Keratinocyte (primary cell): ENCODE measurements around the gene FBXW2. TPM values are rescaled to one million over a fixed set of nuclear protein-coding genes. Genes with fewer than 3 reads are reported as not detected.

ENCODE experiments used
- DNase-seq: peaks from one replicate; pipeline ENCODE4 v3.0.0-alpha.2; 2011; ENCODE audit warnings: low read depth, missing footprints, low spot score
- FAIRE-seq: peaks from 2 replicates; lab custom pipeline; 2011; peaks lifted over from hg19 to GRCh38; lab: Jason Lieb, UNC
- H2AFZ ChIP-seq: 2 replicates; pipeline ENCODE4 v1.6.0; 2012; ENCODE audit warnings: low read length, control low read depth, inconsistent platforms; ENCODE audit not compliant: control insufficient read depth
- H3K27ac ChIP-seq: 2 replicates; pipeline ENCODE4 v1.5.1; 2011; ENCODE audit warnings: low read length; ENCODE audit not compliant: control insufficient read depth, insufficient read depth
- H3K27me3 ChIP-seq: 3 replicates; pipeline ENCODE4 v1.6.0; 2011; ENCODE audit warnings: low read length; ENCODE audit not compliant: control insufficient read depth, insufficient read depth; ENCODE audit errors: extremely low read depth
- H3K36me3 ChIP-seq, 2 experiments: 2 replicates in 1 of 2; 3 replicates in 1 of 2; pipeline ENCODE4 v1.5.1; 2011; ENCODE audit warnings: low read length in 2 of 2, mild to moderate bottlenecking in 1 of 2; ENCODE audit not compliant: control insufficient read depth in 2 of 2, insufficient read depth in 2 of 2; ENCODE audit errors: extremely low read depth in 1 of 2
- H3K4me1 ChIP-seq: 3 replicates; pipeline ENCODE4 v1.5.1; 2011; ENCODE audit warnings: low read length; ENCODE audit not compliant: control insufficient read depth, insufficient read depth; ENCODE audit errors: extremely low read depth
- H3K4me2 ChIP-seq: 3 replicates; pipeline ENCODE4 v1.6.0; 2011; ENCODE audit warnings: low read depth, low read length; ENCODE audit not compliant: control insufficient read depth, insufficient read depth; ENCODE audit errors: extremely low read depth
- H3K4me3 ChIP-seq, 3 experiments: fragments of 200-600 bp in 1 of 3; sonication (generic) in 1 of 3; 2 replicates in 2 of 3; 3 replicates in 1 of 3; pipeline ENCODE4 v1.5.1; 2011 to 2016; ENCODE audit warnings: low read length in 3 of 3, mild to moderate bottlenecking in 3 of 3, control low read depth in 2 of 3, inconsistent platforms in 1 of 3, low read depth in 1 of 3, mixed read lengths in 1 of 3, mixed run types in 1 of 3, moderate library complexity in 1 of 3; ENCODE audit not compliant: control insufficient read depth in 2 of 3, insufficient read depth in 2 of 3; ENCODE audit errors: extremely low read depth in 1 of 3
- H3K79me2 ChIP-seq: 2 replicates; pipeline ENCODE4 v1.6.0; 2012; ENCODE audit warnings: low read length; ENCODE audit not compliant: control insufficient read depth, insufficient read depth
- H3K9ac ChIP-seq: 3 replicates; pipeline ENCODE4 v1.6.0; 2011; ENCODE audit warnings: low read length; ENCODE audit not compliant: control insufficient read depth, insufficient read depth; ENCODE audit errors: extremely low read depth
- H3K9me1 ChIP-seq: 3 replicates; pipeline ENCODE4 v1.6.0; 2011; ENCODE audit warnings: low read length; ENCODE audit not compliant: control insufficient read depth, insufficient read depth; ENCODE audit errors: extremely low read depth
- H3K9me3 ChIP-seq: 2 replicates; pipeline ENCODE4 v1.5.1; 2012; ENCODE audit warnings: low read depth, low read length; ENCODE audit not compliant: control insufficient read depth
- H4K20me1 ChIP-seq: 3 replicates; pipeline ENCODE4 v1.6.0; 2011; ENCODE audit warnings: low read length; ENCODE audit not compliant: control insufficient read depth, insufficient read depth; ENCODE audit errors: extremely low read depth
- EZH2 ChIP-seq: IDR thresholded peaks from one replicate; pipeline ENCODE4 v1.6.1; 2012; ENCODE audit warnings: inconsistent platforms, mild to moderate bottlenecking, low read length, moderate library complexity
- dilution Hi-C: fragments of 300-500 bp; cut with MboI; formaldehyde crosslinking; loops from one replicate; pipeline ENCODE4 v1.7.0; 2020; ENCODE audit warnings: low sequenced_read_pairs; ENCODE audit not compliant: extremely low pct_ligation_motif_present
- polyA plus RNA-seq, 5 experiments: library from polyadenylated mRNA; depleted of rRNA in 3 of 5; stranded (reverse) in 3 of 5; stranded (forward) in 1 of 5; unstranded in 1 of 5; fragments of >200 nt; gene quantifications; 1 replicate in 1 of 5; 2 replicates in 3 of 5; 3 replicates in 1 of 5; pipeline versions ENCODE4 v1.2.1 to v1.2.3, GENCODE V29; 2011 to 2012; ENCODE audit warnings: missing spikeins in 2 of 5, low read depth in 1 of 5, low replicate concordance in 1 of 5
- TF ChIP-seq, protein P1 (sequence below), 3 experiments: IDR thresholded peaks in 1 of 3; conservative IDR thresholded peaks in 1 of 3; optimal IDR thresholded peaks in 1 of 3; 2 replicates in 2 of 3; 3 replicates in 1 of 3; pipeline versions ENCODE3 to v1.5.1; 2011; ENCODE audit warnings: low read length in 3 of 3, mild to moderate bottlenecking in 3 of 3, moderate library complexity in 2 of 3, control low read depth in 1 of 3, inconsistent platforms in 1 of 3; ENCODE audit not compliant: insufficient read depth in 2 of 3; ENCODE audit errors: extremely low read depth in 1 of 3

Gene FBXW2
- polyA plus RNA-seq, 1 donor (not counting 4 experiments of a cell fraction or from before 2014, with no cell fraction given) = 68.3 TPM

GRCh38 chr9:120818595-120818994 lies 25.4 kb upstream of the FBXW2 start:
- H3K27ac ChIP-seq = no peak overlapping the region
- H3K27me3 ChIP-seq = no peaks in the 10 kb centered on the region
- no peak overlapping the region for H2AFZ ChIP-seq
- no peaks in the 10 kb centered on the region for H3K9me3 ChIP-seq
- FAIRE-seq (no peak), DNase-seq (no peak)
- H3K4me3 ChIP-seq = no peak overlapping the region
- TF ChIP-seq, protein P1, sequence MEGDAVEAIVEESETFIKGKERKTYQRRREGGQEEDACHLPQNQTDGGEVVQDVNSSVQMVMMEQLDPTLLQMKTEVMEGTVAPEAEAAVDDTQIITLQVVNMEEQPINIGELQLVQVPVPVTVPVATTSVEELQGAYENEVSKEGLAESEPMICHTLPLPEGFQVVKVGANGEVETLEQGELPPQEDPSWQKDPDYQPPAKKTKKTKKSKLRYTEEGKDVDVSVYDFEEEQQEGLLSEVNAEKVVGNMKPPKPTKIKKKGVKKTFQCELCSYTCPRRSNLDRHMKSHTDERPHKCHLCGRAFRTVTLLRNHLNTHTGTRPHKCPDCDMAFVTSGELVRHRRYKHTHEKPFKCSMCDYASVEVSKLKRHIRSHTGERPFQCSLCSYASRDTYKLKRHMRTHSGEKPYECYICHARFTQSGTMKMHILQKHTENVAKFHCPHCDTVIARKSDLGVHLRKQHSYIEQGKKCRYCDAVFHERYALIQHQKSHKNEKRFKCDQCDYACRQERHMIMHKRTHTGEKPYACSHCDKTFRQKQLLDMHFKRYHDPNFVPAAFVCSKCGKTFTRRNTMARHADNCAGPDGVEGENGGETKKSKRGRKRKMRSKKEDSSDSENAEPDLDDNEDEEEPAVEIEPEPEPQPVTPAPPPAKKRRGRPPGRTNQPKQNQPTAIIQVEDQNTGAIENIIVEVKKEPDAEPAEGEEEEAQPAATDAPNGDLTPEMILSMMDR (optimal IDR thresholded peaks at IDR 0.05 in 1 of 3, IDR thresholded peaks at IDR 0.05 in 1 of 3, conservative IDR thresholded peaks at IDR 0.05 in 1 of 3; ENCODE audit: extremely low read depth in 1 of 3, insufficient read depth in 2 of 3, low read length in 3 of 3) = no peak
- no peak for TF ChIP-seq EZH2
- no peak overlapping the region for H3K4me2 ChIP-seq
- no peak overlapping the region for H3K9ac ChIP-seq
- dilution Hi-C loops = no loop called here
- no peaks in the 10 kb centered on the region for H3K79me2 ChIP-seq
- no peaks in the 10 kb centered on the region for H3K9me1 ChIP-seq
- H3K4me1 ChIP-seq = no peaks in the 10 kb centered on the region
- H4K20me1 ChIP-seq = no peaks in the 10 kb centered on the region
- H3K36me3 ChIP-seq = peaks cover 5 to 19% of the 10 kb centered on the region in 2 experiments

GRCh38 chr9:120815075-120815474 lies 21.9 kb upstream of the FBXW2 start:
- Histone ChIP-seq H3K79me2 (no peaks in the 10 kb centered on the region), H3K4me1 (no peaks in the 10 kb centered on the region), H3K27ac (no peak overlapping the region), H3K9ac (no peak overlapping the region), H3K9me1 (no peaks in the 10 kb centered on the region), H4K20me1 (no peaks in the 10 kb centered on the region), H3K4me3 (no peak overlapping the region), H2AFZ (no peak overlapping the region), H3K9me3 (no peaks in the 10 kb centered on the region), H3K36me3 (peaks cover 0 to 9% of the 10 kb centered on the region in 2 experiments), H3K27me3 (no peaks in the 10 kb centered on the region), H3K4me2 (no peak overlapping the region)
- dilution Hi-C loops = no loop called here
- no peak for TF ChIP-seq EZH2
- TF ChIP-seq, protein P1 (optimal IDR thresholded peaks at IDR 0.05 in 1 of 3, IDR thresholded peaks at IDR 0.05 in 1 of 3, conservative IDR thresholded peaks at IDR 0.05 in 1 of 3; ENCODE audit: extremely low read depth in 1 of 3, insufficient read depth in 2 of 3, low read length in 3 of 3) = no peak
- DNase-seq = no peak
- FAIRE-seq = peak; percentile 76
